GM12872 (cell line): ENCODE measurements around the gene DNMBP.

Source experiments
- TF ChIP-seq, protein P1 (sequence below): IDR thresholded peaks from 3 replicates; pipeline ENCODE4 v1.5.1; 2011; ENCODE audit warnings: low read depth, mild to moderate bottlenecking, low read length, moderate library complexity; ENCODE audit not compliant: insufficient read depth

The DNMBP gene

DNA sequence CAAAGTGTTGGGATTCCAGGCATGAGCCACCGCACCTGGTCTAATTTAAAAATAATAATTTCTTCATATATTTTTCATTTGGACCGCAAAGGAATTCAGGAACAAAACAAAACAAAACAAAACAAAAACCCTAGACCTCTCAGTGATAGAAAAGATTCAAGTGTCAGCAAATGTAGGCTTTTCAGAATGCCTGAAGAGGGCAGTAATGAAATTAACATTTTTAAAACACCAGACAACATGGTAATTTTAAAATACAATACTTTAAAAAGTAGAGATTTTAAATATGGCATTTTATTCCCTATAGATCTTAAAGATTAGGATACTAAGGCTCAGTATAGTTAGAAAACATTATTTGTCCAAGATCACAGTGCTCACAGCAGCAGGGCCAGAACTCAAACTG lies 36.6 kb downstream of the DNMBP start:
- TF ChIP-seq, protein P1, sequence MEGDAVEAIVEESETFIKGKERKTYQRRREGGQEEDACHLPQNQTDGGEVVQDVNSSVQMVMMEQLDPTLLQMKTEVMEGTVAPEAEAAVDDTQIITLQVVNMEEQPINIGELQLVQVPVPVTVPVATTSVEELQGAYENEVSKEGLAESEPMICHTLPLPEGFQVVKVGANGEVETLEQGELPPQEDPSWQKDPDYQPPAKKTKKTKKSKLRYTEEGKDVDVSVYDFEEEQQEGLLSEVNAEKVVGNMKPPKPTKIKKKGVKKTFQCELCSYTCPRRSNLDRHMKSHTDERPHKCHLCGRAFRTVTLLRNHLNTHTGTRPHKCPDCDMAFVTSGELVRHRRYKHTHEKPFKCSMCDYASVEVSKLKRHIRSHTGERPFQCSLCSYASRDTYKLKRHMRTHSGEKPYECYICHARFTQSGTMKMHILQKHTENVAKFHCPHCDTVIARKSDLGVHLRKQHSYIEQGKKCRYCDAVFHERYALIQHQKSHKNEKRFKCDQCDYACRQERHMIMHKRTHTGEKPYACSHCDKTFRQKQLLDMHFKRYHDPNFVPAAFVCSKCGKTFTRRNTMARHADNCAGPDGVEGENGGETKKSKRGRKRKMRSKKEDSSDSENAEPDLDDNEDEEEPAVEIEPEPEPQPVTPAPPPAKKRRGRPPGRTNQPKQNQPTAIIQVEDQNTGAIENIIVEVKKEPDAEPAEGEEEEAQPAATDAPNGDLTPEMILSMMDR: 0 out of 3 replicates have a peak, but pooled peaks have one; percentile 5

DNA sequence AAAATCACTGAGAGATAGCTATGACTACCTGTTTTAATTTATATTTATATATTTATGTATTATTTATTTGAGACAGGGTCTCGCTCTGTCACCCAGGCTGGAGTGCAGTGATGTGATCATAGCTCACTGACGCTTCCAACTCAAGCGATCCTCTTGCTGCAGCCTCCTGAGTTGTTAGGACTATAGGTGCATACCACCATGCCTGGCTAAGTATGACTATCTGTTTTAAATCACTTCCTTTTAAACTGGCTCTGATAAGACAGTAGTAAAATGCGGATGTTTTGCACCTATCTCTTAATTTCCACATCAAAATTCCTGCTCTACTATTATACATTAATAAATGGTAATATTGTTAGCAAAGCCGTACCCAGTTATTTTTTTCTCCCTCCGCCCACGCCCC lies 41.8 kb downstream of the DNMBP start:
- TF ChIP-seq, protein P1: no peak

DNA sequence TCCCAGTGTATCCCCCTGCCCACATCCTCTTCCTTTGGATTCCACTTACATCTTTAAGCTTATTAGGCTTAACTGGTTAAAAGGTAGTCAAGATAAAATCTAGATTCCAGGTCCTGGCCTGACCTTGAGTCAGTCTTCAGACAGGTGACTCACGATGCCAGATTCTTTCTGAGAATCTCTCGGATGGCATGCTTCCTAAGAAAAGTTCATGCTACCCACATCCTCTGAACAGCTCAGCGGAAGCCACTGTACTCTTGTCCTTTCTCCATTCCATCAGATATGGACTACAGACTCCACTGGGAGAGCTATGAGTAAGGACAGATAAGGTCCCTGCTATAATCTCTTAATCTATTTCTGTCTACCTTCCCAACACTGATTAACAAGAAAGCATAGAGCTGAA lies 43.4 kb downstream of the DNMBP start:
- TF ChIP-seq, protein P1: no peak

DNA sequence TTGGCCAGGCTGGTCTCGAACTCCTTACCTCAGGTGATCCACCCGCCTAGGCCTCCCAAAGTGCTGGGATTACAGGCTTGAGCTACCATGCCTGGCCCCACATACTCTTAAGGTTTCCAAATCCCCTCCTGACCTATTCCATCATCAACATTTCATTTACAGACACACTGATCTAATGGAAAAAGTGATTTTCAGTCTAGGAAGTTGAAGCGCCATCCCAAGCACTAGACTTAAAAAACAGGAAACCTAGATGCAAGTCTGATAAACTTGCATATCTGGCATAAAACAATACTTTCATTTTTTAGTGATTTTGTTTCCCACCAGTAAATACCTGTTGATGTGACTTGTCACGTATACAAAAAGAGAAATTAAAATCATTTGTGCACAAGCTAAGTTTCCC lies 44.0 kb downstream of the DNMBP start:
- TF ChIP-seq, protein P1: no peak

- TF ChIP-seq, protein P1: no peak
Observed at GRCh38 chr10:99964791-99965190, 45.0 kb downstream of the DNMBP start.

- TF ChIP-seq, protein P1: no peak
Observed at GRCh38 chr10:99958806-99959205, 50.9 kb downstream of the DNMBP start.

DNA sequence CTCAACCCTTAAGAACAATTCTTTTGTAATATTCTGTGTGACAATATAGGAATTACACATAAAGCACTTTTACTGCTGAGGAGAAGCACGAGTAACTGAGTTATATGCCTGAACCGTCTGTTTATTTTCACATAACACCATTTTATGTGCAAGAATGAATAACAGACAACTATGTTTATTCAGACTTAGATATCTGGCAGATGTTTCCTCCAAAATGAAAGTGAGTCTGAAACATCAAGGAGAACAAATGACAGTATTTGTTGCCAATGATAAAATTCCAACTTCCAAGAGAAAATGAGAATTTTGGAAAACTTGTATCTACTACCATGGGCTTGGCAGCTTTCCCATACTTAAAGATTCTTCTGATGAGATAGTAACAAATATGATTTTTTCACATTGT lies 51.4 kb downstream of the DNMBP start:
- TF ChIP-seq, protein P1: no peak

DNA sequence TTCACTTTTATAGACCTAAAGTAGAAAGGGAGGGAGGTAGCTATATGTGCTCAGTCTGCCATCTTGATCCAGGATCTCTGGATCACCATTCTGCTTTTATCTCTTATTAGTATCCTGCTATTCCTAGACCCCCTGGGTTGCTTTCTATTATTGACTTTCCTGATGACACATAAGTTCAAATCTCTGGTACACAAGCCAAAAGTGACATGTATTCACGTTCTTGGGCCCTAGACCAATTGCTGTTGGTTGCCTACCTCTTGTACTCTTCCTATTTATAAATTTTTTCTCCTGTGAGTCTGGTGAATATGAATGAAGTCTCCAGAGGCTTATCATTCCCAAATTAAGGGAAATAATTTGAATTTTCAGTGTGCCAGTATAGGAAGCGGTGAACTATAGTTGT lies 56.9 kb downstream of the DNMBP start:
- TF ChIP-seq, protein P1: no peak
